ENCODE data around the gene PLCG2.

Gene PLCG2

DNA sequence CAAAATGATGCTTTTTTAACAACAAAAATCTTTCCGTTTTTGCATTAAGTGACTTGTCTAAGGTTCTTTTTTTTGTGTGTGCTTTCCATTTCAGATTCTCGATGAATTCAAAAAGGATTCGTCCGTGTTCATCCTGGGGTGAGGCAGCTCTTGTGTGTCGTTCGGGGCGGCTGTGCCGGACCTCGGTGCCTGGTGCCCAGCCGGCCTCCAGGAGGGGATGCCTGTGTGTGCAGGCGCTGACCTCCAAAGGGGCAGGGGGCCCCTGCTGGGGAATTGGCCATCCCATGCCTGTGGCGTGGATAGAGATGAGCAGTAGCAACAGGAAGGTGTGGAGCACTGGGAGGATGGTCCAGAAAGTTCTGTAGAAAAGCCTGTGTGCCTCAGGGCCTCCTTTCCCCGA is 101.7 kb downstream of the PLCG2 start:
- no peak for DNase-seq

DNA sequence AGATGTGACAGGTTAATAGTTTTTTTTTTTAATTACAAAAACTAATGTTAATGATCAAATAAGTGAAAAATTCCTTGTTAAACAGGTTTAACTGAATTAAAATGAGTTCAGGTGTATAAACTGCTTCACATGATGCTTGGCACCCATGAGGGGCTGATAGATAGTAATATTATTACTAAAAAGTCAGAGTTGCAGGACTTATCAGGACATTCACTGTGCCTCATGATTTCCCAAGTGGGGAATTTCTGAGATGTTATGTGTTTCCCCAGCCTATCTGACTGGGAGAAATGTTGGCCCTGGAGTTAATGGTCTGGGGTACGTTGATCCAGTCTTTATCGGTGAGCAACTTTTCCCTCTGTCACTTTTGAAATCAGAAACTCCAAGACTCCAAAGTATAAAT is 102.1 kb downstream of the PLCG2 start:
- DNase-seq = no peak

DNA sequence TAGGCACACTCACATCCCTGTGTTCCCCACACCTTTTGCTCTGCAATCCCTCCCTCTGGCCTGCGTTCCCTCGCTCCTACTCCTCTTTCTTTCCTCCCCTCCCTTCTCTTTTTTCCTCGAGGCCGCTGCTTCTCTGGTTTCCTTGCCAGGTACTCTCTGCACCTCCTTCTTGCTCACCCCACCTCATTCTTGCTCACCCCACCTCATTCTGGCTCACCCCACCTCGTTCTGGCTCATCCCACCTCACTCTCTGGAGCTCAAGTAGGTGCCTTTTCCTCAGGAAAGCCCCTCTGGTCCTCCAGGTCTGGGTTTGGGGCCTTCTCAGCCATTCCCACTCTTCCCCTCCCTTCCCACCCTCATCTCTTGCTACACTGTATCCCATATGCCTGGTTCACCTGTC is 103.5 kb downstream of the PLCG2 start:
- no peak for DNase-seq

DNA sequence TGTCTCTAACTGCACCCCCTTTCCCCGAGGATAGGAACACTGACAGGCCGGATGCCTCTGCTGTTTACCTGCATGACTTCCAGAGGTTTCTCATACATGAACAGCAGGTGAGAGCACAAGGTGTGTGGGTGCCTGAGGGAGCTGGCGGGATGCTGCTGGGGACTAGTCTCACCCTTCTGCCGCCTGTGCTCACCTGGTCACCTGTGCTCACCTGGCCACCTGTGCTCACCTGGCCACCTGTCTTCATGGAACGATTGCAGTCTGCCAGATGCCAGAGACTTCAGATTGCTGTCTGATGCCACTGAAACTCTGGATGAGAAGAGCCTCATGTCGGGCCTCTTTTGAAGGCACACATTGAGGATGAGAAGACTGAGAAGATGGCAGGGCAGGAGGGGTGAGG is 104.1 kb downstream of the PLCG2 start:
- DNase-seq = no peak

DNA sequence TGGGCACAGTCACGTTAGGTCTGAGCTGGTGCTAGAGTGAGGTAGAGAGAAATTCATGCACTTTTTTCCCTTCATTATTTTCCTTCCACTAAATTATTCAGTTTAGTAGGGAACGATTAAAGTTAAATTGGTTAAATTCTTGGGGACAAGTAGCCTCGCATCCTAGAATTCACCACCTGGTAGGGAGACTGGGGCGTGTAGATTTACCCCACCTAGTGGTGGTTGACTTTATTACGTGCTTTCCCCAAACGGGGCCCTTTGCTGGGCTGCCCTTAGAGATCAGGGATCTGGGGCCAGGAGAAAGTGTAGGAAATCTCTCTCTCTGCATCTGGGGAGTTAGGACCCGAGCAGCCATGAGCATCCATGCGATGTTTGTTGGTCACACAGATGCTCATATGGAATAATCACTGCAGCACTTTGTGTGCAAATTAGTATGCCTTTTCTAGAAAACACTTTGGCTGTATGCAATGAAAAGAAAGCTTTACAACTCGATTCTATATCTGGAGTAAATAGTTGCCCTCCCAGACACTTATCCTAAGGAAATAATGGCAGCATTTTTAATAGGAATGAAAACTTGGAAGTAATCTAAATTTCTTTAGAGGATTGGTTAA is 107.0 kb downstream of the PLCG2 start:
- DNase-seq = peak; percentile 43 to 57 (median 50)

DNA sequence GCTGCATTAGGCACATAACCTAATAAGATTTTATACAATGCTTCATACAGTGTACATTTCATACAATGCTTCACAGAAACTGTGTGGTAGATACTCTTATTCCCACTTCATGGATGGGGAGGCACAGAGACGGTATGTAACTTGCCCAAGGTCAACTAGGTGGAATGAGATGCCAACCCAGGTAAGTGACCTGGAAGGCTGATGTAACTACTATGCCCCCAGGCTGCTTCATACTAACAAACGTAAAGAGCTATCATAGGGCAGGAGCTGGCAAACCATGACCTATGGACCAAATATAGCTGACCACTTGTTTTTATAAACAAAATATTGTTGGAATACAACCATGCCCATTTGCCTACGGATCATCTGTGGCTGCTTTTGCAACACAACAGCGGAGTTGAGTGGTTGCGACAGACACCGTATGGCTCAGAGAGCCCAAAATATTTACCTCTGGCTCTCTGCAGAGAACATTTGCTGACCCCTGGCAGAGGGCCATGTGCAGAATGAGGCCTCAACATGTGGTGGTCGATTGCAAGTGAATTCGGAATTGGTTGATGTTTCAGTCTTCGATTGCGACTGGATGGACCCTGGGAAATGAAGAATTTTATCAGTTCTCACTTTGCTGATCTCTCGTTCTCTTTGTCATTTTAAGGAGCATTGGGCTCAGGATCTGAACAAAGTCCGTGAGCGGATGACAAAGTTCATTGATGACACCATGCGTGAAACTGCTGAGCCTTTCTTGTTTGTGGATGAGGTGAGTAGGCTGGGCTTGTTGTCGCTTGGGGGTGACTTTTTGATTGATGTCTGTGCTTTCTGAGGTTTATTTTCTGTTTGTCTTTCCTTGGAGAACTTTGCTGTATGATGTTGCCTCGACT is 109.7 kb downstream of the PLCG2 start:
- no peak for DNase-seq

DNA sequence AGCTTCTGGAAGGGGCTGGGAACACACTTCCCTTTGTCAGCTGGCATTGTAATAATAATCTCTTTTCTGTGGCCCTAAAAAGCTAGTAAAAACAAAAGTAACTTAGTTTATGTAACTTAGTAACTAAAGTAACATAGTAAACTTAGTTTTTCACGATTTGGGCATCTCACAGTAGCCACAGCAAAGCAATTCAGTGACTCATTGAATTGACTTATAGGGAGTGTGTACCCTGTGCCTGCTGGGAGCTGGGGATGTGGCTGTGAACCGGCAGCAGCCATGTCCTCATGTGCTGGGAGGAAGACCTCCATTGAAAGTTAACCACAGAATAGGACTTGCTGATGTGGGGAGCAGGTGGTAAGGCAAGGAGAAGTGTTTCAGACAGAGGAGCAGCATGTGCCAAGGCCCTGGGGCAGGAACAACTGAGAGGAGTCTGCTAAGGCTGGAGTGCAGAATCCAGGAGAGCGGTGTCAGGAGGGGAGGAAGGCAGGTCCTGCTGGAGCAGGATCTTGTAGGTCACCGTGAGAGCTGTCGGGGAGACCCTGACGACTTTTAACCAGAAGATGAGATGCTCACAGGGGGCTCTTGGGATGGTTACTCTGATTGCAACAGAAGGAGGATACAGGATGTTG is 112.8 kb downstream of the PLCG2 start:
- DNase-seq = no peak

DNA sequence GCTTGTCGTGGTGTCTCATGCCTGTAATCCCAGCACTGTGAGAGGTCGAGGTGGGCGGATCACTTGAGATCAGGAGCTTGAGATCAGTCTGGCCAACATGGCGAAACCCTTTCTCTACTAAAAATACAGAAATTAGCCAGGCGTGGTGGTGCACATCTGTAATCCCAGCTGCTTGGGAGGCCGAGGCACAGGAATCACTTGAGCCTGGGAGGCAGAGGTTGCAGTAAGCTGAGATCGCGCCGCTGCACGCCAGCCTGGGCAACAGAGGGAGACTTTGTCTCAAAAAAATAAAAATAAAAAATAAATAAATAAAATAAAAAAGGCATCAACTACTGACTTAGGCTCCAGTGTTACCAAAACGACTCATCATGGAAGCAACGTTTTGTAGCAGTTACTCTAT is 115.5 kb downstream of the PLCG2 start:
- DNase-seq = no peak

DNA sequence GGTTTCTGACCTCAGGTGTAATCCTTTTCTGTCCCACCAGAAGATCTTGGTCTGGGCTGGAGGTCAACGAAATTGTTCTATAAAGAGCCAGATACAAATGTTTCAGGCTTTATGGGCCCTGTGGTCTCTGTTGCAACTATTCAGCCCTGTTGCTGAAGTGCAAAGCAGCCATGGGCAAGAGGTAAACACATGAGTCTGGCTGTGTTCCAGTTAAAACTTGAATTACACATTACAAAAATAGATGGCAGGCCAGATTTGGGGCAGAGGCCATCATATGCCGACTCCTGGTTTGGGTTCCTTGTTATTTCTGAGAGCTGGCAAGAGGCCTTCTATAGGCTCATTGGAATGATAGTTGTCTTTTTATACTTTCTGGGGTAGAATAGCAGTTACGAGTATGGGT is 117.8 kb downstream of the PLCG2 start:
- DNase-seq = no peak

DNA sequence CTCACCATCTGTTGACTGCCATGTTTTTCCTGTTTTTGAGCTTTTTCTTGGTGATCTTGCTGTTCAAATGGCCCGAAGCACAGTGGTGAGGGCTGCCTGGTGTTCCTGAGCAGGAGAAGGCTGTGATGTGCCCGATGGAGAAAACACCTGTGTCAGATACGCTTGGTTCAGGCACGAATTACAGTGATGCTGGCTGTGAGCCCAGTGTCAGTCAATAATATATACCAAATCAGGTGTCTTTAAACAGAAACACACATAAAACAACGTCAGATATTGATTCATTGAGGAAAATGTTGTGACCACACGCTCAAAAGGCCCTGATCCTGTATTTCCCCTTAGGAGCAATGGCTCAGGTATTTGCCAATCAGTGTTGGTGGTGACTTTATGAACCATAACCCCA is 120.5 kb downstream of the PLCG2 start:
- no peak for DNase-seq

DNA sequence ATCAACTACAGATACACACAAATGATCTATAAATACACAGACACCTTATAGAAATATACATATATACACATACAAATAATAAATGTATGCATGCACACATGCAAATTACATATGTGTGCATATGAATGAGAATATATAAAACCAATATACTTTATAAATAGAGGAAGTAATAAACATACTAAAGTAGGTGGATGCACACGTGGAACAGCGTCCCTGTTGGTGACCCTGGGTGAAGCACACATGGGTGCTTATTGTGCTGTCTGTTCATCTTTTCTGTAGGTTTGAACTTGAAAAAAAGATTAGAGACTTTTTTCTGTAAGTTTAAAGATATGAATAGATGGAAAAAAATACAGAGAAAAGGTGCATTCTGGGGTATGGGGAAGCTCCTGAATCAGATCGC is 120.9 kb downstream of the PLCG2 start:
- DNase-seq = no peak

DNA sequence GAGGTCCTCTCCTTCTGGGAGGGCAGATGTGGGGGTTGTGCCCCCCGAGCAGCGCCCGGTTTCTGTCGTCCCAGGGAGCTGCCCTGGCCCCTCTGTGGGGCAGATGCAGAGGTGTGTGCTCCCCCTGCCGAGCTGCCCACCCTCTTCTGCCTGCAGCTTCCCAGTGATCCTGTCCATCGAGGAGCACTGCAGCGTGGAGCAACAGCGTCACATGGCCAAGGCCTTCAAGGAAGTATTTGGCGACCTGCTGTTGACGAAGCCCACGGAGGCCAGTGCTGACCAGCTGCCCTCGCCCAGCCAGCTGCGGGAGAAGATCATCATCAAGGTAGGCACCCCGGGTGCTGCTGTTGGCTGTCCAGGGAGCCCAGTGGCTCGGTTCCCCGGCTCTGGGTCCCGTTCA is 121.4 kb downstream of the PLCG2 start:
- no peak for DNase-seq

DNA sequence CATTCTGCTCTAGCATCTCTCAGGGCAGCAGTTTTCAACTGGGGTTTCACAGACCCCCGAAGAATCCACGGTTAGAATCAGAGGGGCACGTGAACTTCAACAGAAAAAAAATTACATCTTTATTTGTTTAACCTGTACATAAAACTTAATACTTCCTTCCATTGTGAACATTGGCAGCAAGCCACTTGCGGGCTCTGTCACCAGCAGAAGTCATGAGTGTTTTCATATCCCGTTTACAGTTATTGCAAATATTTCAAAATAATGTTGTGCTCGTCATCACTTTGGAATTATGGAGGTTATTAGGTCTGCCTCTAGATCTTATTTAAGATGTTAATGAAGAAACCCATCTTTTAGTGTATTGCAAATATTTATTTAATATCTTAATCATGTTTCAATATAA is 122.4 kb downstream of the PLCG2 start:
- DNase-seq = no peak

DNA sequence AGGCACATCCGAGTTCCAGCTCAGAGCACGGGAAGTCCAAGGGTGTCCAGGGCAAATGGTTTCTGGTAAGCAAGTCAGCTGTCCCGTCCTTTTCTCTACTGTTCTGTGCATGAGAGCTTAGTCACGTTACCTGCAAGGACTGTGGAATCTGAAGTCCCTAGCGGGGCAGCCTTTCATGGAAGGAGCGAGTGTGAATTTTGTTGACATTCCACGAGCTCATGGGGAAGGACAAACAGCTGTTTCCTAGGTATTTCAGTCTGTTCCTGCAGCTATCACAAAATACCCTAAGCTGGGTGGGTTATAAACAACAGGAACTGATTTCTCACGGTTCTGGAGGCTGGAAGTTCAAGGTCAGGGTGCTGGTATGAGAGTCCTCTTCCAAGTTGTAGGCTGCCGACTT is 122.9 kb downstream of the PLCG2 start:
- no peak for DNase-seq

DNA sequence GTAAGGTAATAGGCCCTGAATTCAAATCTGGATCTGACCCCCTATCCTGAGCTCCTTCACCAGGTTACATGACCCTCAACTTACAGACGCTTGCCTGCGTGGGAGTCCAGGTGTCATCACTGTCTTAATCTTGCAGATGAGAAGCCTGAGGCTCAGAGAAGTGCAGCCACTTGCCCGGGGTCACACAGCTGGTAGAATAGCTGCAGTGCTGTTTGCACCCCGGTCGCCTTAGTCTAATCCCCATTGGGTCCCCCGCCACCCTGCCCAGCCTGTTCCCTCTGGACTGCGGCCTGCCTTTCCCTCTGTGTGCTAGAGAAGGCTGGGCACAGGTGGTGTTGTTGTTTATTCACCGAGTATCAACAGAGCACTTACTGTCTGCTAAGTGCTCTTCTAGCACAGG is 125.2 kb downstream of the PLCG2 start:
- no peak for DNase-seq

DNA sequence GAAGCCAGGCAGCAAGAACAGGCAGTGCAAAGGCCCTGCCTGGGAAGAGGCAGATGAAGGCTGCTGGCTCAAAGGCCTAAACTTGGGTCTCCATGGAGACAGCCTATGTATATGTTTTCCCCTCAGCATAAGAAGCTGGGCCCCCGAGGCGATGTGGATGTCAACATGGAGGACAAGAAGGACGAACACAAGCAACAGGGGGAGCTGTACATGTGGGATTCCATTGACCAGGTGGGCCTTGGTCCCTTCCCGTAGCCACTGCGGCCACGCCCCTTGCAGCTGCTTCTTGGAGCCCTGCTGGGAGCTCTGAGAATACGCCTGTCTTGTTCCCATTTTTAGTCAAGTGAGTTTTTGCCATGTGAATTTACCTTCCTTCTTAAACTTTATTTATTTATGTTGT is 126.2 kb downstream of the PLCG2 start:
- DNase-seq = no peak

DNA sequence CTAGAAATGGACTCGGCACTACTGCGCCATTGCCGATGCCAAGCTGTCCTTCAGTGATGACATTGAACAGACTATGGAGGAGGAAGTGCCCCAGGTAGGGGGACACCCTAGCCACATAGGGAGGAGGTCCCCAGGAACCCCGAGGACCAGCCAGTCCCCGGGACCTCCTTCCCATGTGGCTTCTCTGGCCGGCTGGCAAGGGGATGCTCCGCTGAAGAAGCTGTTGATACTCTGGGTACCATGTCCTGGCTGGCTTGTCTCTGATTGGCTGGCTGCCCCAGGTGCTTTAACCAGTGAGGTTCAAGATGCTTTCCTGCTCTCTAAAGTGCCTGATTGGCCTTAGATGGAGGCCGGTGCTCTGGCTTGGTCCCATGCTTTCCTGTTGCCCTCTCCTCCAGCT is 128.6 kb downstream of the PLCG2 start:
- no peak for DNase-seq

DNA sequence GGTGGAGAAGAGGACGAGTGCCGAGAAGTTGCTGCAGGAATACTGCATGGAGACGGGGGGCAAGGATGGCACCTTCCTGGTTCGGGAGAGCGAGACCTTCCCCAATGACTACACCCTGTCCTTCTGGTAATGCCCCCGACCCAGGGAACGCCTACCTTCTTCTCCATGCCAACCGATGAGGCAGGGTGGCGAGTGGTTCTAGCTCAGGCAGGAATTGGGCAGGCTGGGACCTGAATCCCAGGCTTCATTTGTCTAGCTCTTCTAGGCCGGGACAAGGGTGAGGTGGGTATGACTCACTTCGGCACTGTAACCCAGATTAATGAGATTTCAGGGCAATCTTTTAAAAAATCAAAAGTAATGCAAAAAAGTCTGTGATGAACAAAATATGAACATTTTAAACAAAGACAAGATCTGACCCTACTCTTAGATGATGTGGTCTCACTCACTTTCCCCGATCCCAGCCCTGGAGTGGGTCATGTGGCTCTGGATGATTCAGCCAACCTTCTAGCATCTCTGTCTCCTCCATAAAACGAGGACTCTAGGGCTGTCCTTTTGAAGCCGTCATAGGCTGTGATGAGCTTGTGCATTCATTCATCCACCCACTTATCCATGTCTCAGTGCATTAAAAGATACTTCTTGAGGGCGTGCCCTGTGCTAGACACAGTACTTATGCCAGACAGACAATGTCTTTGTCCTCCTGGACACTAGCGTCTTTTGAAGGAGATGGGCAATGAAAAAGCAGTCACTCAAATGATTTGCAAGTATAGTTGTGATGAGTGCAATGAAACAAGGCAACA is 129.6 kb downstream of the PLCG2 start:
- no peak for DNase-seq

DNA sequence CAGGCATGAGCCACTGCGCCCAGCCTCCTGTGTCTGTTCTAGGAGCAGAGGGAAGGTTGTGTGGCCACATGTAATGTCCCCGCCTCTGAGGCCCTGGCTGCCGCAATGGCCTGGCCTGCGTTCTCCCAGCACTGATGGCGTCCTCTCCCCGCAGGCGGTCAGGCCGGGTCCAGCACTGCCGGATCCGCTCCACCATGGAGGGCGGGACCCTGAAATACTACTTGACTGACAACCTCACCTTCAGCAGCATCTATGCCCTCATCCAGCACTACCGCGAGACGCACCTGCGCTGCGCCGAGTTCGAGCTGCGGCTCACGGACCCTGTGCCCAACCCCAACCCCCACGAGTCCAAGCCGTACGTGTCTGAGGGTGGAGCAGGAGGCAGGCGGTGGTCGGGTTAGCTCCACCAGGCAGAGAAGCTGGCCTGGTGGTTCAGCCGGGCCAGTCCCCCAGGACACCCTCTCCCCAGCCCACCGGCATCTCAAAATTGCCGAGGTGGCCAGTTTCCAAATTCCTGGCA is 131.3 kb downstream of the PLCG2 start:
- DNase-seq = no peak

DNA sequence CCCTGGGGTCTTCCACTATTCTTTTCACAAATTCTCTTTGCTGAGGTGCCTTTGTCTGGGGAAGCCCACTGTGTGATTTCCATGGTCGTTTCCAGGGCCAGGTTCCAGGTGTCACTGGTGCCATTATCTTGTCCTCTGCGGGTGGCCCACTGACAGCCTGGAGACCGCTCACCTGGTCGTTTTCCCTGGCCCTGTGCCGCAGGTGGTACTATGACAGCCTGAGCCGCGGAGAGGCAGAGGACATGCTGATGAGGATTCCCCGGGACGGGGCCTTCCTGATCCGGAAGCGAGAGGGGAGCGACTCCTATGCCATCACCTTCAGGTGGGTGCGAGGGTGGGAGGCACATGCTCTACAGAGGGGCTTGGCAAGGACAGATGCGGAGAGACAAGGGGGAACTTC is 133.3 kb downstream of the PLCG2 start:
- DNase-seq = no peak

DNA sequence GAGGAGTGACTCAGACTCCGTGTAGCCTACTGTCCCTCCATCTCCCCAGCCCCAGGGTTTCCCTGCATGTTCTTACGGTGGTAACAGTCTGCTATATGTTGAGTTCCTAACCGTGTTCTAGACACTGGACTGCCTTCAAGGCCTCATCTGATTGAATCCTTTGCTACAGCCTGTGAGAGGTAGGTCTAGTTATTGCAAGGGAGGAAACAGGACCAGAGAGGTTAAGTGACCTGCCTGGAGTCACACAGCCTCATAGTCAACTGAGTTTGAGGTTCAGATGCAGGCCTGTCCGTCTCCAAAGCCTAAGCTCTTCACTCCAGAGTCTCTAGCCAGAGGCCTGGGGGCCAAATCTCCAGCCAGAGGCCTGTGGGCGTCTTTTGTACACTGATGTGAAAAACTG is 134.1 kb downstream of the PLCG2 start:
- DNase-seq = no peak

DNA sequence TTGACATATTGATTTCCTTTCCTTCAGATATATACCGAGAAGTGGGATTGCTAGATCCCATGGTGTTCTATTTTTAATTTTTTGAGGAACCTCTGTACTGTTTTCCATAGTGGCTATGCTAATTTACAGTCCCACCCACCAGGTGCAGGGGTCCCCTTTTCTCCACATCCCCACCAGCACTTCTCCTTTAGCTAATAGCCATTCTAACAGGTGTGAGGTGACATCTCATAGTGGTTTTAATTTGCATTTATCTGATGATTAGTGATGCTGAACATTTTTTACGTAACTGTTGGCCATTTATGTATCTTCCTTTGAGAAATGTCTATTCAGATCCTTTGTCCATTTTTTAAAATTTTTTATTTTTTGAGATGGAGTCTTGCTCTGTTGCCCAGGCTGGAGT is 138.3 kb downstream of the PLCG2 start:
- no peak for DNase-seq

DNA sequence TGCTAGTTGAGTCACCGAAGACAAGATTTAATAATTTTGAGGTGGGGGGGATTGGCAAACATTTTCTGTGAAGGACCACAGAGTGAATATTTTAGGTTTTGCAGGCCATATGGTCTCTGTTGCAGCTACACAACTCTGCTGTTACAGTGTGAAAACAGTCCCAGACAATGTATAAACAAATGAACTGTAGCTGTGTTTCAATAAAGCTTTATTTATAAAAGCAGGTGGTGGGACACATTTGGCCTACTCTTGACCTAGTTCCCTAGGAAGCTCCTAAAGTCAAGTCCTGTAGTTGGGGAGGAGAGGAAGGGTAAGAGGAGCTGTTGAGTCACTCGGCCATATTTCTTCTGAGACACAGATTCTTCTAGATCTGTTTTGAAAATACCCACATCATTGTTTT is 139.8 kb downstream of the PLCG2 start:
- DNase-seq = no peak
